Prostate gland (tissue), 2 donors: ENCODE data around the gene CDX1. TPM values are rescaled to one million over a fixed set of nuclear protein-coding genes. Genes with fewer than 3 reads are reported as not detected.

Experiments used
- DNase-seq: peaks from one replicate; pipeline ENCODE4 v3.0.0-alpha.2; 2019; ENCODE audit warnings: low spot score
- H3K27ac ChIP-seq, 2 donors: fragments of 200-600 bp; sonication (generic); 2 replicates each; pipeline ENCODE4 v1.5.1; 2017 to 2019
- H3K27me3 ChIP-seq: fragments of 200-600 bp; sonication (generic); replicated peaks from 2 replicates; pipeline ENCODE4 v1.5.1; 2019; ENCODE audit not compliant: insufficient read depth
- H3K36me3 ChIP-seq, 2 donors: fragments of 200-600 bp; sonication (generic); 1 replicate in 1 of 2; 2 replicates in 1 of 2; pipeline versions ENCODE4 v1.5.1 to v1.8.1; 2017 to 2019
- H3K4me1 ChIP-seq: fragments of 200-600 bp; sonication (generic); replicated peaks from 2 replicates; pipeline ENCODE4 v1.5.1; 2019
- H3K4me3 ChIP-seq, 2 donors: fragments of 200-600 bp; sonication (generic); 2 replicates each; pipeline ENCODE4 v1.5.1; 2017 to 2019
- H3K9me3 ChIP-seq: fragments of 200-600 bp; sonication (generic); 2 replicates; pipeline ENCODE4 v1.5.1; 2017
- POLR2A ChIP-seq: fragments of 450-650 bp; IDR thresholded peaks from one replicate; pipeline ENCODE4 v1.6.1; 2016; ENCODE audit warnings: antibody characterized with exemption, mild to moderate bottlenecking
- POLR2AphosphoS5 ChIP-seq: sonication (generic); formaldehyde crosslinking; IDR thresholded peaks from one replicate; pipeline ENCODE4 v1.6.1; 2017; ENCODE audit warnings: antibody characterized with exemption
- WGBS: methylation state at CpG from one replicate; pipeline ENCODE4 v1.1.5; 2018; 5-methylcytosine and 5-hydroxymethylcytosine counted together
- intact Hi-C: fragments of 100-400 bp; cut with DNase I; formaldehyde crosslinking; loops from one replicate; pipeline ENCODE4 v1.14.2; 2022
- total RNA-seq, 2 donors: library from RNA; depleted of rRNA; stranded (reverse); fragments of >200 nt; gene quantifications; one replicate each; pipeline ENCODE4 v1.1.0, GENCODE V29; 2016
- TF ChIP-seq, protein P1 (sequence below), 4 experiments: fragments of 200-600 bp in 2 of 4; fragments of 450-650 bp in 2 of 4; sonication (generic) in 2 of 4; IDR thresholded peaks; 1 replicate in 3 of 4; 2 replicates in 1 of 4; pipeline ENCODE4 v1.5.1; 2016 to 2019; ENCODE audit warnings: antibody characterized with exemption in 4 of 4, mild to moderate bottlenecking in 2 of 4, moderate library complexity in 2 of 4

CDX1 gene
- total RNA-seq, 2 donors from 2014 or later: 3.2 TPM; not detected in 1

DNA sequence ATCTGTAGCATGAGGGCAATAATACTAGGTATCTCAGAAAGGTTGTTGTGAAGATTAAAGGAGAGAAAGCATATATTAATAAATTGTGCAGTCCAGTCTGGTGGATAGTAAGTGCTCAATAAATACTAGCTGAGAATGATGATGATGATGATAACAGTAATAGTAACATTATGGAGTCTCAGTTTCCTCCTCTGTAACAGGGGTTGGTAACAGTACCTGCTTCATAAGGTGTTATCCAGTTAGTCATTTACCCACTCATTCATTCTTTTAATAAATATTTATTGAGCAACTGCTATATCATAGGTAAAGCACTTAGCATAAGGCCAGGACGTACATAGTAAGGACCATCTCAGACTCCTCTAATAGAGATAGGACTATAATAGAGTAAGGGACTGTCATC lies 30.9 kb downstream of the CDX1 start:
- H3K4me3 ChIP-seq: no peak overlapping the region
- intact Hi-C loops: no loop called here
- TF ChIP-seq POLR2AphosphoS5: no peak
- 94% methylated on average over 1 of the region's 1 CpG for WGBS
- no peaks in the 10 kb centered on the region for H3K36me3 ChIP-seq
- H3K27me3 ChIP-seq: no peaks in the 10 kb centered on the region
- no peak overlapping the region for H3K27ac ChIP-seq
- DNase-seq: no peak
- no peaks in the 10 kb centered on the region for H3K9me3 ChIP-seq
- H3K4me1 ChIP-seq: no peaks in the 10 kb centered on the region

DNA sequence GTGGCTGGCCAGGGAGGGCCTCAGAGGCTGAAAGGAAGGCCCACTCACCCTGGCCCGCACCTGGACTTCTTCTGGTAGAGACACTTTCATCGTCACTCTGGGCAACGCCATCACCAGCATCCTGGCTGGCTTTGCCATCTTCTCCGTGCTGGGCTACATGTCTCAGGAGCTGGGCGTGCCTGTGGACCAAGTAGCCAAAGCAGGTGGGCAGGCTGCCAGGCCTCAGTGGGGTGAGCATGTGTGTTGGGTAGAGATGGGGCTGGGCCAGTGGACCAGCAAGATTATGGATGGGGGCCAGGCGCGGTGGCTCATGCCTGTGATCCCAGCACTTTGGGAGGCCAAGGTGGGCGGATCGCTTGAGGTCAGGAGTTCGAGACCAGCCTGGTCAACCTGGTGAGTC lies 35.9 kb downstream of the CDX1 start:
- no peak overlapping the region for H3K27ac ChIP-seq
- no peaks in the 10 kb centered on the region for H3K4me1 ChIP-seq
- no peaks in the 10 kb centered on the region for H3K27me3 ChIP-seq
- 94% methylated on average over 10 of the region's 10 CpGs for WGBS
- intact Hi-C loops: no loop called here
- H3K36me3 ChIP-seq: no peaks in the 10 kb centered on the region
- H3K9me3 ChIP-seq: no peaks in the 10 kb centered on the region
- no peak for TF ChIP-seq POLR2AphosphoS5
- no peak for TF ChIP-seq POLR2A
- TF ChIP-seq, protein P1, sequence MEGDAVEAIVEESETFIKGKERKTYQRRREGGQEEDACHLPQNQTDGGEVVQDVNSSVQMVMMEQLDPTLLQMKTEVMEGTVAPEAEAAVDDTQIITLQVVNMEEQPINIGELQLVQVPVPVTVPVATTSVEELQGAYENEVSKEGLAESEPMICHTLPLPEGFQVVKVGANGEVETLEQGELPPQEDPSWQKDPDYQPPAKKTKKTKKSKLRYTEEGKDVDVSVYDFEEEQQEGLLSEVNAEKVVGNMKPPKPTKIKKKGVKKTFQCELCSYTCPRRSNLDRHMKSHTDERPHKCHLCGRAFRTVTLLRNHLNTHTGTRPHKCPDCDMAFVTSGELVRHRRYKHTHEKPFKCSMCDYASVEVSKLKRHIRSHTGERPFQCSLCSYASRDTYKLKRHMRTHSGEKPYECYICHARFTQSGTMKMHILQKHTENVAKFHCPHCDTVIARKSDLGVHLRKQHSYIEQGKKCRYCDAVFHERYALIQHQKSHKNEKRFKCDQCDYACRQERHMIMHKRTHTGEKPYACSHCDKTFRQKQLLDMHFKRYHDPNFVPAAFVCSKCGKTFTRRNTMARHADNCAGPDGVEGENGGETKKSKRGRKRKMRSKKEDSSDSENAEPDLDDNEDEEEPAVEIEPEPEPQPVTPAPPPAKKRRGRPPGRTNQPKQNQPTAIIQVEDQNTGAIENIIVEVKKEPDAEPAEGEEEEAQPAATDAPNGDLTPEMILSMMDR (IDR thresholded peaks at IDR 0.05): no peak
- H3K4me3 ChIP-seq: no peak overlapping the region
- DNase-seq: no peak

DNA sequence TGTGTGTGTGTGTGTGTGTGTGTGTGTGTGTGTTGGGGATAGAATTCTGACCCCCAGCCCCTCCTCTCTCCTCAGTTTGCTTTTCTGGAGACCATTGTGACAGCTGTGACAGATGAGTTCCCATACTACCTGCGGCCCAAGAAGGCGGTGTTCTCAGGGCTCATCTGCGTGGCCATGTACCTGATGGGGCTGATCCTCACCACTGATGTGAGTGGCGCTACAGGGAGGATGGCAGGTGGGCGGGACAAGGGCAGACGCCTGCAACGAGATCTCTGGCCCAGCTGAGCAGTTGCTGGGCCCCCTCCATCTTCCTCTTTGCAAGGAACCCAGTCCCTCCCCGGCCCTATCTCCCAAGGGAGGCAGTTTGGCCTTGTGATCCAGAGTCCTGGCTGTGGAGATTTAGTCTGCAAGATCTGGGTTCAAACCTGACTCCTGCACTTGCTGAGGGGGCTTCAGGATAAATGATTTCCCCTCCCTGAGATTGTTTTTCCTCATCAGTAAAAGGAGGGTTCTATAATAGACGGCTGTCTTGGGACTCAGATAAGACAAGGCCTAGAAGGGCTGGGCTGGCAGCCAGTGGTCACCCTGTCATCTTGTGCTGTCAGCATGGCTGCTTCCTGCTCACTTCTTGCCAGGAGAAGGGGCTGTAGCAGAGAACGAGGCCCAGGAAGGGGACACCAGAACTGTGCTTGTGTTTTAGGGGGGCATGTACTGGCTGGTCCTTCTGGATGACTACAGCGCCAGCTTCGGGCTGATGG lies 37.4 kb downstream of the CDX1 start:
- no peak overlapping the region for H3K4me3 ChIP-seq
- WGBS: 83% methylated on average over 12 of the region's 12 CpGs
- no peaks in the 10 kb centered on the region for H3K36me3 ChIP-seq
- intact Hi-C loops: no loop called here
- no peak for DNase-seq
- no peak overlapping the region for H3K27ac ChIP-seq
- H3K9me3 ChIP-seq: no peaks in the 10 kb centered on the region
- TF ChIP-seq POLR2AphosphoS5: no peak
- TF ChIP-seq POLR2A: no peak
- TF ChIP-seq, protein P1 (IDR thresholded peaks at IDR 0.05): no peak
- no peaks in the 10 kb centered on the region for H3K27me3 ChIP-seq
- H3K4me1 ChIP-seq: no peaks in the 10 kb centered on the region

DNA sequence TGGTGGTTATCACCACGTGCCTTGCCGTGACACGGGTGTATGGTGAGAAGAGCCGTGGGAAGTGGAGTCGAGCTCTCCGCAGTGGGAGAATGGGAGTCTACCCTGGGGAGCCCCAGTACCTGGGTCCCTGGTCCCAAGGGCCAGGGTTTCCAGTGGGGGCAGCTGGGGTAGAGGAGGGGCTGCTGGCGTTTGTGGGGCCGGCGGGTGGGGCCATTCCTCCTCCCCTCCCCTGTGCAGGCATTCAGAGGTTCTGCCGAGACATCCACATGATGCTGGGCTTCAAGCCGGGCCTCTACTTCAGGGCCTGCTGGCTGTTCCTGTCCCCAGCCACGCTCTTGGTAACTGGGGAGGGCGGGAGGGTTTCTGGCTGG lies 38.0 kb downstream of the CDX1 start:
- Histone ChIP-seq H3K36me3 (no peaks in the 10 kb centered on the region), H3K4me1 (no peaks in the 10 kb centered on the region), H3K4me3 (no peak overlapping the region), H3K27me3 (no peaks in the 10 kb centered on the region), H3K27ac (no peak overlapping the region), H3K9me3 (no peaks in the 10 kb centered on the region)
- DNase-seq: no peak
- intact Hi-C loops: no loop called here
- TF ChIP-seq, protein P1 (IDR thresholded peaks at IDR 0.05): no peak
- no peak for TF ChIP-seq POLR2AphosphoS5
- TF ChIP-seq POLR2A: no peak
- WGBS: 93% methylated on average over 11 of the region's 13 CpGs

DNA sequence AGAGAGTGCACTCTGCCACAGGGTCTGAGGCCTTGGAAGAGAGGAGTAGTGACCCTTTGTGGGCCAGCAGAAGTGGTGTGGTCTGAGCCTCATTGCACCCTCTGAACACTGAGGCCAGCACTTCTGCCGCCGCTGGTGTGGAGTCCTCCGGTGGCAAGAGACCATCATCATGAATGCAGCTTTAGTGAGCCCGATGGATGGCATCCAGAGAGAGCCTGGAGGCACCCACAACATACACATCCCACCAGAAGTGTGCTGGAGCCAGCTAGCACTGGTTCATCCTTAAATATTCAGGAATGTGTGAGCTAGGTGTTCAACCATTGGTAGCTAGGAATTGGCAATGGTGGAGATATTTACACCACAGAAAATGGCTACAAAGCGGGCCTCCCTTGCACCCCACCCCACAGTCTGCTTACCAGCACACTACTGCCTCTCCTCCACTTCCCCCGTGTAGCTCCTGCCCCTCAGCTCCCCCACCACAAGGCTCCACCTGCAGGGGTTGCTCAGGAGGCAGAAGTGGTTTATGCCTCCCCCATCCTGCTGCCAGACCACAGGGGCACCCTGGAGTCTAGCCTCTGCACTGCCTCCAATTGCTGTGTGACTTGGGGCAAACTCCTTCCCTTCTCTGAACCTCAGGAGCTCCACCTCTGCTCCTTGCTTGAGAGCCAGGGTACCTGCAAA lies 39.7 kb downstream of the CDX1 start:
- no peaks in the 10 kb centered on the region for H3K27me3 ChIP-seq
- no peak for DNase-seq
- H3K36me3 ChIP-seq: no peaks in the 10 kb centered on the region
- H3K4me1 ChIP-seq: no peaks in the 10 kb centered on the region
- WGBS: 47% methylated on average over 6 of the region's 6 CpGs
- intact Hi-C loops: no loop called here
- no peak overlapping the region for H3K27ac ChIP-seq
- no peaks in the 10 kb centered on the region for H3K9me3 ChIP-seq
- TF ChIP-seq, protein P1 (IDR thresholded peaks at IDR 0.05): no peak
- TF ChIP-seq POLR2A (no peak), POLR2AphosphoS5 (no peak)
- H3K4me3 ChIP-seq: no peak overlapping the region
